HCT116 (cell line): ENCODE measurements around the gene KANK4. TPM values are rescaled to one million over a fixed set of nuclear protein-coding genes. Genes with fewer than 3 reads are reported as not detected.
"Not testable (repeated sequence)": the region's sequence is repeated elsewhere in the genome, so short reads cannot be mapped to it uniquely, and the experiment has no call there.

Experiments used
- ATAC-seq: fragments of 200-7000 bp; cut with Tn5 transposase; 2 replicates; pipeline ENCODE4 v1.9.1; 2020; ENCODE audit warnings: mild to moderate bottlenecking, moderate library complexity
- BruUV-seq: library from RNA; stranded (reverse); fragments of 400-500 nt; replicated peaks from 2 replicates; lab custom pipeline; 2021; lab: Mats Ljungman, UMichigan
- CTCF ChIA-PET: fragments of 300-600 bp; sonication (Branson Sonifier 250); formaldehyde crosslinking; loops from one replicate; lab custom pipeline; 2021; ENCODE audit warnings: antibody characterized with exemption; lab: Charles Lee
- POLR2A ChIA-PET: fragments of 300-600, 350-600 bp; sonication (Branson Sonifier 250); formaldehyde crosslinking; loops from one replicate; lab custom pipeline; 2021; ENCODE audit warnings: antibody characterized with exemption; lab: Charles Lee
- RAD21 ChIA-PET, 2 experiments: fragments of 300-600 bp; sonication (Branson Sonifier 250); formaldehyde crosslinking; loops; one replicate each; lab custom pipeline; 2023; ENCODE audit warnings: low total read pairs in 2 of 2; ENCODE audit not compliant: uncharacterized antibody in 2 of 2, unreplicated experiment in 2 of 2, low non-redundant PET in 1 of 2; lab: Charles Lee
- DNase-seq: peaks from one replicate; pipeline ENCODE4 v3.0.0-alpha.2; 2010; ENCODE audit warnings: low read depth, low spot score
- H2AFZ ChIP-seq: fragments of 200-600 bp; shearing (Covaris generic), sonication (generic); 2 replicates; pipeline ENCODE4 v1.6.1; 2017; ENCODE audit warnings: low read depth, mixed run types, mixed read lengths, antibody characterized with exemption, low read length; ENCODE audit not compliant: poor library complexity, severe bottlenecking
- H3K27ac ChIP-seq: 2 replicates; pipeline ENCODE4 v1.5.1; 2012; ENCODE audit warnings: low read depth, low read length
- H3K27me3 ChIP-seq: fragments of 200-600 bp; sonication (generic); 2 replicates; pipeline ENCODE4 v1.6.1; 2016; ENCODE audit warnings: mixed run types, low read length, mixed read lengths; ENCODE audit not compliant: insufficient read depth
- H3K36me3 ChIP-seq, 2 experiments: fragments of 200-500 bp in 1 of 2; fragments of 200-600 bp in 1 of 2; sonication (Bioruptor generic) in 1 of 2; sonication (generic) in 1 of 2; 2 replicates each; pipeline versions ENCODE4 v1.5.1 to v1.6.1; 2014 to 2016; ENCODE audit warnings: low read length in 2 of 2, inconsistent platforms in 1 of 2, mixed read lengths in 1 of 2, mixed run types in 1 of 2; ENCODE audit not compliant: insufficient read depth in 2 of 2, control insufficient read depth in 1 of 2
- H3K4me1 ChIP-seq, 2 experiments: fragments of 200-600 bp in 1 of 2; sonication (generic) in 1 of 2; 2 replicates each; pipeline versions ENCODE4 v1.5.1 to v1.6.1; 2012 to 2017; ENCODE audit warnings: low read length in 2 of 2, inconsistent platforms in 1 of 2, mild to moderate bottlenecking in 1 of 2, mixed read lengths in 1 of 2, mixed run types in 1 of 2, moderate library complexity in 1 of 2; ENCODE audit not compliant: insufficient read depth in 2 of 2, control insufficient read depth in 1 of 2
- H3K4me2 ChIP-seq: fragments of 200-600 bp; sonication (generic); 2 replicates; pipeline ENCODE4 v1.6.1; 2017; ENCODE audit warnings: mixed run types, low read length, mixed read lengths
- H3K4me3 ChIP-seq, 2 experiments: fragments of 200-600 bp in 1 of 2; sonication (generic) in 1 of 2; replicated peaks in 1 of 2; 2 replicates each; pipeline ENCODE4 v1.5.1; 2011 to 2016; ENCODE audit warnings: low read length in 2 of 2, control low read depth in 1 of 2, low read depth in 1 of 2, mild to moderate bottlenecking in 1 of 2, mixed read lengths in 1 of 2, mixed run types in 1 of 2
- H3K79me2 ChIP-seq: fragments of 200-600 bp; sonication (generic); 2 replicates; pipeline ENCODE4 v1.6.1; 2017; ENCODE audit warnings: mild to moderate bottlenecking, mixed run types, low read length, moderate library complexity, mixed read lengths; ENCODE audit not compliant: insufficient read depth
- H3K9ac ChIP-seq: fragments of 200-600 bp; sonication (generic); 2 replicates; pipeline ENCODE4 v1.6.1; 2016; ENCODE audit warnings: low read length, mixed read lengths
- H3K9me2 ChIP-seq: fragments of 200-600 bp; sonication (generic), shearing (Covaris generic); 2 replicates; pipeline ENCODE4 v1.6.1; 2017; ENCODE audit warnings: mixed run types, mild to moderate bottlenecking, moderate library complexity; ENCODE audit not compliant: insufficient read depth
- H3K9me3 ChIP-seq, 2 experiments: fragments of 200-500 bp in 1 of 2; fragments of 200-600 bp in 1 of 2; sonication (Bioruptor generic) in 1 of 2; sonication (generic) in 1 of 2; 2 replicates each; pipeline ENCODE4 v1.6.1; 2014 to 2017; ENCODE audit warnings: low read length in 2 of 2, mixed read lengths in 2 of 2, inconsistent platforms in 1 of 2, low read depth in 1 of 2, mild to moderate bottlenecking in 1 of 2, mixed run types in 1 of 2, moderate library complexity in 1 of 2; ENCODE audit not compliant: control insufficient read depth in 1 of 2, insufficient read depth in 1 of 2
- H4K20me1 ChIP-seq: fragments of 200-600 bp; sonication (generic), shearing (Covaris generic); 2 replicates; pipeline ENCODE4 v1.6.1; 2017; ENCODE audit warnings: mixed run types, mild to moderate bottlenecking, moderate library complexity; ENCODE audit not compliant: insufficient read depth
- EGR1 ChIP-seq: IDR thresholded peaks from 2 replicates; pipeline ENCODE4 v1.6.1; 2012; ENCODE audit warnings: low read depth
- ELF1 ChIP-seq: IDR thresholded peaks from 2 replicates; pipeline ENCODE4 v1.6.1; 2012; ENCODE audit warnings: low read depth, borderline replicate concordance
- EZH2phosphoT487 ChIP-seq: fragments of 200-600 bp; IDR thresholded peaks from 2 replicates; pipeline ENCODE4 v1.6.1; 2018; ENCODE audit warnings: antibody characterized with exemption, borderline replicate concordance
- FOSL1 ChIP-seq: IDR thresholded peaks from 2 replicates; pipeline ENCODE4 v1.6.1; 2012; ENCODE audit warnings: low read depth
- JUND ChIP-seq: IDR thresholded peaks from 2 replicates; pipeline ENCODE4 v1.6.1; 2012
- POLR2A ChIP-seq: IDR thresholded peaks from 2 replicates; pipeline ENCODE4 v1.7.0; 2011; ENCODE audit warnings: borderline replicate concordance; ENCODE audit not compliant: insufficient read depth, insufficient read length; ENCODE audit errors: extremely low read depth
- POLR2AphosphoS5 ChIP-seq: IDR thresholded peaks from 2 replicates; pipeline ENCODE4 v1.6.1; 2011; ENCODE audit warnings: mild to moderate bottlenecking, low read depth, low read length, moderate library complexity
- RAD21 ChIP-seq: IDR thresholded peaks from 2 replicates; pipeline ENCODE4 v1.6.1; 2012; ENCODE audit warnings: low read depth, mild to moderate bottlenecking
- SIN3A ChIP-seq: IDR thresholded peaks from 2 replicates; pipeline ENCODE4 v1.6.1; 2012; ENCODE audit warnings: low read depth
- SP1 ChIP-seq: IDR thresholded peaks from 2 replicates; pipeline ENCODE4 v1.6.1; 2012; ENCODE audit warnings: low read depth
- SRF ChIP-seq: IDR thresholded peaks from 2 replicates; pipeline ENCODE4 v1.6.1; 2012; ENCODE audit warnings: low read depth
- YY1 ChIP-seq: IDR thresholded peaks from 2 replicates; pipeline ENCODE4 v1.6.1; 2011; ENCODE audit warnings: low read length, low read depth, moderate library complexity, mild to moderate bottlenecking; ENCODE audit not compliant: insufficient replicate concordance; ENCODE audit errors: extremely low read depth
- ZFX ChIP-seq: fragments of 450-650 bp; IDR thresholded peaks from 2 replicates; pipeline ENCODE4 v1.6.1; 2017
- ZNF274 ChIP-seq: fragments of 200-500 bp; sonication (Bioruptor generic); IDR thresholded peaks from 2 replicates; pipeline ENCODE4 v1.6.1; 2014; ENCODE audit warnings: mild to moderate bottlenecking, low read depth, low read length, inconsistent platforms
- intact Hi-C: fragments of 100-400 bp; cut with micrococcal nuclease; formaldehyde crosslinking; loops from 2 replicates; pipeline ENCODE4 v1.10.0; 2022
- total RNA-seq: library from RNA; stranded (reverse); gene quantifications from one replicate; pipeline ENCODE4 v1.2.1, GENCODE V29; 2021; ENCODE audit not compliant: unreplicated experiment
- TF ChIP-seq, protein P1 (sequence below): IDR thresholded peaks from 2 replicates; pipeline ENCODE4 v1.6.1; 2012; ENCODE audit warnings: low read depth
- TF ChIP-seq, protein P2 (sequence below): IDR thresholded peaks from 2 replicates; pipeline ENCODE4 v1.6.1; 2012
- TF ChIP-seq, protein P3 (sequence below): IDR thresholded peaks from 2 replicates; pipeline ENCODE4 v1.6.1; 2012

Gene KANK4
- total RNA-seq, 1 experiment from 2014 or later, result not detected

DNA sequence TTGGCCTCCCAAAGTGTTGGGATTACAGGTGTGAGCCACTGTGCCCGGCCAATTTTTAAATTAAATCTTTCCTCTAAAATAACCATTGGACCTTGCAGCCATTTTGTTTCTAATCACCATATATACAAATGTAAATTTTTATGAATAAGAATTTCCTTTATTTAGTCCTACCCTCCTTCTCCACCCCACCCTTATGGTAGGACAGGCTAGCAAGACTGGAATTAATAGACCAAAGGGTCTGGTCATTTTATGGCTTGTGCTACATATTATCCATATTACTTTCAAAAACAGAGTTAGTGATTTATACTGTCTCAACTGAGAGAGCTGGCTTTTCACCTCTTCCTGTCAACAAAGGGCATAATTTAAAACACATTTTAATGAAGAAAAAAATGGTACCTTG is 98.1 kb downstream of the KANK4 start:
- Histone ChIP-seq H3K9ac (no peak overlapping the region), H3K9me2 (no peaks in the 10 kb centered on the region), H3K4me1 (no peaks in the 10 kb centered on the region), H3K36me3 (no peaks in the 10 kb centered on the region), H3K27me3 (no peaks in the 10 kb centered on the region), H3K9me3 (no peaks in the 10 kb centered on the region), H3K27ac (no peak overlapping the region), H3K4me2 (no peak overlapping the region), H3K79me2 (no peaks in the 10 kb centered on the region), H2AFZ (no peak overlapping the region), H3K4me3 (no peak overlapping the region), H4K20me1 (no peaks in the 10 kb centered on the region)
- ChIA-PET POLR2A (no interaction called here), CTCF (no interaction called here), RAD21 (no interaction called here)
- intact Hi-C loops, result no loop called here
- no peak for TF ChIP-seq YY1
- no peak for TF ChIP-seq RAD21
- TF ChIP-seq EGR1, result no peak
- no peak for TF ChIP-seq EZH2phosphoT487
- TF ChIP-seq JUND, result no peak
- no peak for TF ChIP-seq ZNF274
- TF ChIP-seq ZFX, result no peak
- no peak for TF ChIP-seq POLR2A
- TF ChIP-seq SP1, result no peak
- no peak for TF ChIP-seq ELF1
- TF ChIP-seq, protein P1, sequence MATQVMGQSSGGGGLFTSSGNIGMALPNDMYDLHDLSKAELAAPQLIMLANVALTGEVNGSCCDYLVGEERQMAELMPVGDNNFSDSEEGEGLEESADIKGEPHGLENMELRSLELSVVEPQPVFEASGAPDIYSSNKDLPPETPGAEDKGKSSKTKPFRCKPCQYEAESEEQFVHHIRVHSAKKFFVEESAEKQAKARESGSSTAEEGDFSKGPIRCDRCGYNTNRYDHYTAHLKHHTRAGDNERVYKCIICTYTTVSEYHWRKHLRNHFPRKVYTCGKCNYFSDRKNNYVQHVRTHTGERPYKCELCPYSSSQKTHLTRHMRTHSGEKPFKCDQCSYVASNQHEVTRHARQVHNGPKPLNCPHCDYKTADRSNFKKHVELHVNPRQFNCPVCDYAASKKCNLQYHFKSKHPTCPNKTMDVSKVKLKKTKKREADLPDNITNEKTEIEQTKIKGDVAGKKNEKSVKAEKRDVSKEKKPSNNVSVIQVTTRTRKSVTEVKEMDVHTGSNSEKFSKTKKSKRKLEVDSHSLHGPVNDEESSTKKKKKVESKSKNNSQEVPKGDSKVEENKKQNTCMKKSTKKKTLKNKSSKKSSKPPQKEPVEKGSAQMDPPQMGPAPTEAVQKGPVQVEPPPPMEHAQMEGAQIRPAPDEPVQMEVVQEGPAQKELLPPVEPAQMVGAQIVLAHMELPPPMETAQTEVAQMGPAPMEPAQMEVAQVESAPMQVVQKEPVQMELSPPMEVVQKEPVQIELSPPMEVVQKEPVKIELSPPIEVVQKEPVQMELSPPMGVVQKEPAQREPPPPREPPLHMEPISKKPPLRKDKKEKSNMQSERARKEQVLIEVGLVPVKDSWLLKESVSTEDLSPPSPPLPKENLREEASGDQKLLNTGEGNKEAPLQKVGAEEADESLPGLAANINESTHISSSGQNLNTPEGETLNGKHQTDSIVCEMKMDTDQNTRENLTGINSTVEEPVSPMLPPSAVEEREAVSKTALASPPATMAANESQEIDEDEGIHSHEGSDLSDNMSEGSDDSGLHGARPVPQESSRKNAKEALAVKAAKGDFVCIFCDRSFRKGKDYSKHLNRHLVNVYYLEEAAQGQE, result no peak
- no peak for TF ChIP-seq FOSL1
- TF ChIP-seq, protein P2, sequence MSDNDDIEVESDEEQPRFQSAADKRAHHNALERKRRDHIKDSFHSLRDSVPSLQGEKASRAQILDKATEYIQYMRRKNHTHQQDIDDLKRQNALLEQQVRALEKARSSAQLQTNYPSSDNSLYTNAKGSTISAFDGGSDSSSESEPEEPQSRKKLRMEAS, result no peak
- TF ChIP-seq, protein P3, sequence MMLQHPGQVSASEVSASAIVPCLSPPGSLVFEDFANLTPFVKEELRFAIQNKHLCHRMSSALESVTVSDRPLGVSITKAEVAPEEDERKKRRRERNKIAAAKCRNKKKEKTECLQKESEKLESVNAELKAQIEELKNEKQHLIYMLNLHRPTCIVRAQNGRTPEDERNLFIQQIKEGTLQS, result no peak
- TF ChIP-seq SIN3A, result no peak
- TF ChIP-seq SRF, result no peak
- no peak for TF ChIP-seq POLR2AphosphoS5
- BruUV-seq, result no TSS peak
- DNase-seq (no peak), ATAC-seq (no peak)

DNA sequence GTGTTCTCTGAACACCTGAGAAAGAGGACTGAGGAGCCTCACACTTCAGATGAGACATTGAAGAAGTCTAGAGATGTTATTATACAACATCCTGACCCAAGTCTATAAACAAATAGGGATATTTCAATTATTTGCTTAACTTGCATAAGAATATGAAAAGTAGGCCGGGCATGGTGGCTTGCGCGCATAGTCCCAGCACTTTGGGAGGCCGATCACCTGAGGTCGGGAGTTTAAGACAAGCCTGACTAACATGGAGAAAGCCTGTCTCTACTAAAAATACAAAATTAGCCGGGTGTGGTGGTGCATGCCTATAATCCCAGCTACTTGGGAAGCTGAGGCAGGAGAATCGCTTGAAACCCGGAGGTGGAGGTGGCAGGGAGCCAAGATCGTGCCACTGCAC is 98.8 kb downstream of the KANK4 start:
- H3K79me2 ChIP-seq, BruUV-seq, ATAC-seq, H2AFZ ChIP-seq, intact Hi-C loops, H4K20me1 ChIP-seq, H3K4me3 ChIP-seq, H3K27me3 ChIP-seq, RAD21 ChIA-PET, CTCF ChIA-PET, H3K9me2 ChIP-seq, H3K4me2 ChIP-seq, POLR2A ChIA-PET, H3K9ac ChIP-seq, H3K27ac ChIP-seq, H3K4me1 ChIP-seq, DNase-seq, H3K9me3 ChIP-seq, H3K36me3 ChIP-seq: not testable (repeated sequence)
